D341Med (cell line): ENCODE measurements around the gene NANOS3.

Source experiments
- DNase-seq: peaks from one replicate; pipeline ENCODE4 v3.0.0; 2012; ENCODE audit warnings: low spot score

The NANOS3 gene

DNA sequence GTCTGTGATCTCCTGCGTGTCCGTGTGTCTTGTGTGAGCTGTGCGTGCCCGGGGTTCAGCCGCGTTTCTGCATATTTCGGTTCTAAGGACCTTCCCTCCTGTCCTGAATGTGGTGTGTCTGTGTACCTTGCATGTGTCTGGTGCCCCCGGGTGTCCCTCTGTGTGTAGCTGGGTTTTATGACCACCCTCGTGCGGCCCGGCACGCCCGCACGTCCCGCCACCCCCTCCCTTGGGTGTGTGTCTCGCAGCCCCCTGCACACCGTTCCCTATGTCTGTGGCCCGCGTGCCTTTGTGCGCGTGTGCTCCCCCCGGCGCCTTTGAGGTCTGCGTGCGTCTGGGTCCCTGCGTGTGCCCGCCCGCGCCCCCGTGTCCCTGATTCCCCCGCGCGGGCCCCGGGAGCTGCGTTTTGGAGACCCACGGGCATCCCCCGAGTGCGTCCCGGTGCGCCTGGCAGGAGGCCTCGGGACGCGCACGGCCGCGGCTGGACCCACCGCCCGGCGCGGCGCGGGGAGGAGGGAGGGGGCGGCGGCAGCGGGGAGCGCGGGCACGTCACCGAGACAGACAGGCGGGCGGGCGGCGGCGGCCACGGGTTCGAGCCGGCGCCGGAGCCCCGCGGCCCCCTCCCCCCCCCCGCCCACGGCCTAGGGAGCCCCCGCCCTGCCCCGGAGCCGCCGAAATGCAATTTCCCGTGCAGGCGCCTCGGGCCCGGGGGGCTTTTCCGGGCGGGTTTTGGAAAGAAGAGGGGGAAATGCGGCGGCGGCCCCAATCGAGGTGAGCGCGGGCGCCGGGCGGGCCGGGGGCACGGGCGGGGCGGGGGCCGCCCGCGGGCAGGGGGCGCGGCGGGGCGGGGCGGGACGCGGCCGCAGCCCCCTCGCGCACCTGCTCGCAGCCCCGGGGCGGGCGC lies 12.0 kb upstream of the NANOS3 start:
- peak; percentile 65 for DNase-seq

DNA sequence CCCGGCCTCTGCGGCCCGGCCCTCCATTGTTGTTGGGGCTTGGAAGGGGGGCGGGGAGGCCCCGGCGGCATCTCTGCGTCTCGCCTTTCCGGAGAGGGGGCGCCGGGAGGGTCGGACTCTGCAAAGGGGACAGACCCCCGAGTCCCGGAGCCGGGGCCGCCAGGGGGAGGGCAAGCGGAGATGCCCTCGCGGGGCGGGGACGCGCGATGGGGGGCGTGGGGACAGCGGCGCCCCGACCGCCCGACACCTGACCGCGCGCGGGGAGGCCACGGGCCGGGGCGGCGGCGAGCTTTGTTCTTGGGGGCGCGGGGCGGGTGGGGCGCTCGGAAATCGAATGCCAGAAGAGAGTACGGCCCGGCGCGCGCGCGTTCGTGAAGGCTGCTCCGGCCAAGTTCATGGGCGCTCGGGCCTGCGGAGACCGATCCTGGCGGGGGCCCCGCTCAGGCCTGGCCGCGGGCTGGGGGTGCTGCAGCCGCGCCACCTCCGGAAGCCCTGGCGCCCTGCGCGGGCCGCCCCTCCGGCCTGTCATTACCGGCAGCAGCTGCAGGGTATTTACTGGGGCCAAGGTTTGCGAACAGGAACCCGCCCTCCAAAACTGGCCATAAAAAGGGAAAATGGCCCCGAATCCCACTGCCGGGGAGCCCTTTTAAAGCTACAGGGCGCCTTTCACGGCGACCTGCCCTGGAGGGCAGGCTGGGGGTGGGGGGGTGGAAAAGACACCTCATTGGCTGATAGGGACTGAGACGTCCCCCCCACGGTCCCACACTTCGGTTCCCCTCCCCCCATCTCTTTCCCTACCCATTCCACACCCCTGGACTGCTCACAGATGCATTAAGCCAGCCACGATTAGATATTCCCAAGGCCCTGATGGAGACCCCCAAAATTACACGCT lies 11.1 kb upstream of the NANOS3 start:
- DNase-seq: peak; percentile 71

DNA sequence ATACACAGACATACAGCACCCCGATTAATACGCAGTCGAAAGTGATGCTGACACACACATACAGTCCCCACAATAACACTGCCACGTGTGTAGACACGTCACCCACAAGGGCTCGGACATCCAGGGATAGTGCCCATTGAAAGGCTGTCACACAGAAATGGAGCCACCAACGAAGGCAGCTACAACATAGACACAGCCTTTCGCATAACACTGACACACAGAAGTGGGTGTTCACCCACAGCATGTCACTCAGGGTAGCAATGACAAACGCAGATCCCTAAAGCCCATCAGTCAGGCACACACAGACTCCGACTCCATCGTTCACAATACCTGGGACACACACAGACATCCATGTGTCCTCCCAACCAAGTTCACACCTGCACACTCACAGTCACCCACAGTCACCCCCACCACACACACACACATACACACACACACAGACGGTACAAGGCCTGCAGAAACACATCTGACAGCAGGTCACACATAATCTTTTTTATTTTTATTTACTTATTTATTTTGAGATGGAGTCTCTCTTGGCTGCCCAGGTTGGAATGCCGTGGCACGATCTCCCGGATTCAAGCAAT lies 10.4 kb upstream of the NANOS3 start:
- DNase-seq: no peak

DNA sequence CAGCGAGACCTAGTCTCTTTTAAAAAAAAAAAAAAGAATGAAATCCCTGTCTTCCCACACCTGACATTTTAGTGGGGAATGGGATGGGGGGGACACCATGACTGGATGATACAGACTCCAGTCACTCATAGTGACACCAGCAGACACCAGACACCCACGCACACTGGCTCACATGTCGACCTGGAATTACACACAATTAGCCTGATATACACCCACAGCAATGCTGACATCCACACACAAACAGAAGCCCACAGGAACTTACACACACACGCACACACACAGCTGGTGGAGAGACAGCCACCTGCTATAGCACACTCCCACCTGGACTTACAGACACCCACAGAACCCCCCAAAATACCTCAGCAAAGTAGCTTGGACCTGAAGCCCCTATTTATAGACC lies 8.3 kb upstream of the NANOS3 start:
- no peak for DNase-seq

DNA sequence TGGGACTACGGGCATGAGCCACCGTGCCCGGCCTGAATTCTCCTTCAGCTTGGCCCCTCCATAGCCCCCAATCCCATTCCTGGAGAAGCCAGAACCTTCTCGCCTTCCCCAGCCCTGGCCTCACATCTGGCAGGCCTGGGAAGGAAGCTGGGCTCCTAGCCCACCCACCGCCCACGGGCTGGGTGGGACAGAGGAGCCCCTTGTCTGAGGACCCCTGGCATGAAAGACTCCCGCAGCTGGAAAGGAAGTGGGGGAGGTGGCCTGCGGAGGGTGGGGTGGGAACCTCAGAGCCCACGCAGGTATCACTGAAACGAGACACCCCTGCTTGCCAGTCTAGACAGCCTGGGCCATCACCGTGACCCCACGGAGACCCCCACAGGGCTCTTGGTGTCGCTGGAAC lies 7.7 kb upstream of the NANOS3 start:
- no peak for DNase-seq

DNA sequence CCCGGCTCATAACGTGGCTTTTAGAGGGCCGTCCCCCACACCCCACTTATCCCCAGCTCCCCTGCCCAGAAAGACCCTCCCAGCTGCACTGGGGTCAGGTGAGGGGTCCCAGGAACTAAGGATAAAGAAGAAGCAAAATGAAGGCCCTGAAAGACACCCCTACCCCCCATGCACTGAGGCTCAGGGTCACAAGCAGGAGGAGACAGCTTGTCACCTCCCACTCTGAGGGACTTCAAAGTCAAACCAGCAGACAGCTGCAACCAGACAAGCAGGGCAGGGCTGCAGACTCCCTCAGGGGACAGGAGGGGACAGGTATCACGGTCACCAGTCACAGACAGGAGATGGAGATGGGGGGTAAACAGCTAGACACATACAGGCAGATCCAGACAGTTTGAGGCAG lies 6.1 kb upstream of the NANOS3 start:
- no peak for DNase-seq

DNA sequence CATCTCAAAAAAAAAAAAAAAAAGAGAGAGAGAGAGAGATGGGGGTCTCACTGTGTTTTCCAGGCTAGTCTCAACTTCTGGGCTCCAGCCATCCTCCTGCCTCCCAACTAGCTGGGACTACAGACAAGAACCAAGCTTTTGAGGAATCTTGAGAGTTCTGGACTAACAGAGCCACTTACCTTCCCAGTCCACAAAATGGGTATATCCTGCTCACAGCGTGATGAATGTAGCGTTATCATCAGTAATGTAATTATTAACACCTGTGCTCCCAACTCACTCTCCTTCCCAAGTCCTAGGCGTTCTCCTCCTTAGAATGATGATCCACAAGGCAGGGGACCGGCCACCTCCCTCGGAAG lies 4.6 kb upstream of the NANOS3 start:
- DNase-seq: no peak

DNA sequence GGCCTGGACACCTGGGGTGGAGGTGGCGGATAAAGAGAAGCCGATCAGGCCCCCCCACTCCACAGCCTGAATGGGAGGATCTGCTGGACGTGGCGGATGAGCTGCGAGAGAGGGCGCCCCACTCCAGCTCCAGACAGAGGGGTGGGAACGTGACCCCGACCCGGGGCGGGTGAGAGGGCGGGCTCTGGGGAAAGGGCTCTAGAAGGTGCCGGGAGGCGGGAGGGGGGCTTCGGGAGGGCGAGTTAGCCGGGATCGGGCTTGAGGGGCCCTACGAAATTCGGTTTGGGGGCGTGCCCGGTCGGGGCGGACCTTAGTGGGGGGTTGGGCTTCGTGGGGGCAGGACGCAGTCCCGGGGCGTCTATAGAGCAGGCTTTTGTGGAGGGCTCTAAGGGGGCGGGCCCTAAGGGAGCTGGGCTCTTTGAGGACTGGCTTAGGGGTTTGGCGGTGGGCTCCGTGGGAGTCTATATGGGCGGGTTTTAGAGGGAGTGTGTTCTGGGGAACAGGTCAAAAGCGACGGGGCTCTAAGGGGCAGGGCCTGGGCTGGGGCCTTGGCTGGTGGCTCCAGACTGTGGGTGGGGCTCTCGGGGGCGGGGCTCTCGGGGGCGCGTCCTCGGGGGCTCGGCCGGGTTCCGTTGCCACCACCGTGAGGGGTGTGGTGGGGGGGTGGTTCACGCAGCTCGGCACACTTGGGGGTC lies 4.1 kb upstream of the NANOS3 start:
- no peak for DNase-seq

DNA sequence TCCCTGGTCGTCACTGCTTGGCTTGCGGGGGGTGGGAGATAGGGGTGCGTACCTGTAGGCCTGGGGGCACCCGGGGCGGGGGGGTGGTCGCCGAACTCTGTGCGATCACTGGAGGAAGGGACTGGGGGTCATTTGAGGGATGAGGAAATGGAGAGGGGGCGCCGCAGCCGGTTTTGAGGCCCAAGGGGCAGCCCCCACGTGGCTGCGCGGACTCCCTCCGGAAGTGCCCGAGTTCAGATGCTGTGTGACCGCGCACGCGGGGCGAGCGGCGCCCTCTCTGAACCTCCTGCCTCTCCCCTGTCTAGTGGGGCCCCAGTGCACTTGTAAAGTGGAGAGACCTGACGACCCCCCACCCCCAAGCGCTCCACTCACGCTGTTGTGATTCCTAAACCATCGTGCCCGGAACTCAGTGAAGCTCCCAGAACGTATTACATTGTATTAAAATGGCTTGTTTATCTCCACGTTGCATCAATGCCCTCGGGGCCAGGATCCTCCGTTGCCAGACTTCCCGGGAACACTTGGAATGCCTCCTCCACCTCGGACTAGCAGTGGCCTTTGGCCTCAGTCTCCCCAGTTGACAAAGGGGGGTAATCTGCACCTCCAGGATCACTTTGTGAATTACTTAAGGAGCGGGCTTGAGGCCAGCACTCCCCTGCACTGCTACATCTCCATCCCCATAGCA lies 3.0 kb upstream of the NANOS3 start:
- DNase-seq: no peak

DNA sequence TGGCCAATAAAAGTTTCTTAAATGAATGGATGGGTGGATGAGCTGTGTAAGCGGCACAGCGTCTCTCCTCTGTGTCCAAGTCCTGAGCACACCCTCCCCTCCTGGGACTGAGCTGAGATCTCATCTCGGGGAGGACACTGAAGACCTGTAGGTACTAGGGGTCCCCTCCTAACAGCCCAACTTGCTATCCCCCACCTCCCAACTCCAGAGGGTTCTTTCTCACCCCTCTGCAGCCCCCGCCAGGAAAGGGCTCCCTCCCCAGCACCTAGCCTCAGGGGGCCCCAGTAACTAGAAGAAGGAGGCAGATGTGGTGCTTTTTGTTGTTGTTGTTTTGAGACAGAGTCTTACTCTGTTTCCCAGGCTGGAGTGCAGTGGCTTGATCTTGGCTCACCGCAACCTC lies 1.1 kb upstream of the NANOS3 start:
- no peak for DNase-seq

DNA sequence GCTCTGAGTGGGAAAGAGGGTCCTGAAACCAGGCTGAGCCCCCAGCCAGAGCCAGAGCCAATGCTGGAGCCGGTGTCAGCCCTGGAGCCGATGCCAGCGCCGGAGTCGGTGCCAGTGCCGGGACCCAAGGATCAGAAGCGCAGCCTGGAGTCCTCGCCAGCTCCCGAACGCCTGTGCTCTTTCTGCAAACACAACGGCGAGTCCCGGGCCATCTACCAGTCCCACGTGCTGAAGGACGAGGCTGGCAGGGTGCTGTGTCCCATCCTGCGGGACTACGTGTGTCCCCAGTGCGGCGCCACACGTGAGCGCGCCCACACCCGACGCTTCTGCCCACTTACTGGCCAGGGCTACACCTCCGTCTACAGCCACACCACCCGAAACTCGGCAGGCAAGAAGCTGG lies 369 bp downstream of the NANOS3 start:
- no peak for DNase-seq

DNA sequence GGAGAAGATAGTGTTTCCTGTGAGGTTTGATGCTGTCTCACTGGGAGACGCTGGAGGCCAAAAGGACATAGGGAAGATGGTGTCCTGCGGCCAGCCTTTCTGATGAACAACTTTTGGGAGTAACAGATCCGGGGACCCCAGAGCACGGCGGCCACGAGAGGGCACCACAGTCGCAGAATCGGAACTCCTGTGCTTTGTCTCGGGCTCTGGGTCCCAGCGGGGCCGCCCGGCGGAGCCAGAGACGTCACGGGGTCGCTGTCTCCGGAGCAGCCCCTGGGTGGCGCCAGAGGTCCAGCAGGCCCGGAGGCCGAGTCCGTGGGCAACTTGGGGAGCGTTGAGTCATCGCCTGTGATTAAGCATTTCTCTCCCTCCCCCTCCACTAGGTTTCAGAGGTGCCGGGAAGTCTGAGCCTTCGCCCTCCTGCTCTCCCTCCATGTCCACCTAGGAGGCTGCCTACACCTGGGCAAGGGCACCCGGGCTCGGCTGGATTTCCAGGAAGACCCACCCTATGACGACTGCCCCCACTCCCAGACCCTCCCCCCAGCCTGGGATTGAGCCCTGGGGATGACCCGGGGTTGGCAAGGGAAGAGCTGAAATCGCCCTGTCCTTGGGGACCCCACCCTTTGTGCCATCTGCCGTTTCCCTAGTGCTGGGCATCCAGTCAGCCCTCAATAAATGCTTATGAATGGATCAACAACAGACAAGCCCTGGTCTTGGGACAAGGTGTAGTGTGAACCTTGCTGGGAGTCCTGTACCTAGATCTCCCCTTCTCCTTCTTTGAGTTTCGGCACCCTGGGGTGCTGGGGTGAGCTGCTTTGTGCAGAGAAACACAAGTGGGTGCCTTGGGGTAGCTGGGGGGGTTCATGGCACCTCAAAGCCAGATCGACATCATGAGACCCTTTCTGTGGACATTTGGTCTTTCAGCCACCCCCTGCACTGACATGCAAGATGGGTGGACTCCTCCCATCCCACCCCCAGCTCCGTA lies 3.4 kb downstream of the NANOS3 start:
- peak; percentile 98 for DNase-seq

DNA sequence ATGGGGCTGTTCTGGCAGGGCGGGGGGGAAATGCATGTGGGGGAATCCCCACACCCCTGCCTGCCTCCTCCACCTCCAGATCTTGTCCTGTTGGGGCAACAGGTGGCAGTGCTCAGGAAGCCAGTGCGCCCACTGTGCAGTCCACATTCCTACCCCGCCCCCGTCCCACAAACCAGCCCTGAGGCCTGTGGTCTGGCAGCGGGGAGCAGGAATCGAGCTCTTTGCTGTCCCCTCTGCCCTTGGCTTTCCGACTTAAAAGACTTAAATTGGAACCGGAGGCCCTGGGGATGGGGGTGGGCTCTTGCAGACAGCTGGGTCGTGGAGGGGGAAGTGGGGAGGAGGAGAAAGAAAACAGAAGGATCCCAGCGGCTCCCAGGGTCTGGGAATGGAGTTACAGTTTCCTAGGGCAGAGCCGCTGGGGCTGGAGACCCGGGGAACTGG lies 4.3 kb downstream of the NANOS3 start:
- DNase-seq: peak; percentile 33

DNA sequence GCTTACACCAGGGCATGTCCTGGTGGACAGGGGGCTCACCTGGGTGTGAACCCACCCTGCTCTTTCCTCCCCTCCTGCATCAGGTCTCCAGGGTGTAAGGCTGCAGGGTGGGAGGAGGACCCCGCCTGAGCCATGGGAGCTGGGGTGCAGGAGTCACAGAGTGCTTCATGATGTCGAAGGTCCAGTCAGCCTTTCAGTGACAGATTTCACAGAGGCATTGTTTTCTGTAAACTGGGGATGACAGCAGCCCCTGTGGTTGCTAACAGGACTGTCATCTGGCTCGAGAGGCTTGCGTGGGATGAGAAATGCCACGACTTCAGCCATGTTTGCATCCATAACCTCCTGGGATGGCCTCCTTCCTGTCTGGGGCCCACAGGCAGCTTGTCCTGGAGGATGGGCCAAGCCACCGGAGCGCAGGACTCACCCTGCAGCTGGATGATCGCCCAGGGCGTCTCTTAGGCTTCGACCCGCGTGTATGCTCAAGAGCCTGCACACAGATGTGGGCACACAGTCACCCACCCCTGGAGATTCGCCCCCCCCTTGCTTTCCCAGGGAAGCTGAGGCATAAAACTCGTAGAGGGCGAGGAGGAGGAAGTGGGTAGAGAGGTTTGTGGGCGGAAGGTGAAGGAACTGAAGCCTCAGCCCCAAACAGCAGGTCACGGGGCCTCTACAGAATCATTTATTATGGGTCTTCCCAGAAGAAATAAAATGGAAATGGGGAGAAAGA lies 4.9 kb downstream of the NANOS3 start:
- no peak for DNase-seq

DNA sequence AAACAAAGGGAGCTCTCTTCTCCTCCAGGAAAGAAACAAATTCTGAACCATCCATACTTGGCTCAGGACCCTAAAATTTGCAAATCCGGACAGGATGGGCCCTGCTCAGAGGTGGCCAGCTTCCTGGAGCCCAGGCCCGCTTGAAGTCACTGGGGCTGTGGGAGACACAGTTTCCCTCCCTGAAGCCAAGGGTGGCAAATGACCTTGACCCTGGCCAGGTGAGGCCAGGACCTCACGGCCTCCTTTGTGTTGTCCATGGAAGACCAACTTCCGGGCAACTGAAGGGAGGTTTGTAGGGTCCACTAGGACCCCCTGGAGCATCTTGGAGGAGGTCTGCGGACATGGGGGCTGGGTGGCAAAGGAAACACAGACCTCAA lies 5.5 kb downstream of the NANOS3 start:
- no peak for DNase-seq

DNA sequence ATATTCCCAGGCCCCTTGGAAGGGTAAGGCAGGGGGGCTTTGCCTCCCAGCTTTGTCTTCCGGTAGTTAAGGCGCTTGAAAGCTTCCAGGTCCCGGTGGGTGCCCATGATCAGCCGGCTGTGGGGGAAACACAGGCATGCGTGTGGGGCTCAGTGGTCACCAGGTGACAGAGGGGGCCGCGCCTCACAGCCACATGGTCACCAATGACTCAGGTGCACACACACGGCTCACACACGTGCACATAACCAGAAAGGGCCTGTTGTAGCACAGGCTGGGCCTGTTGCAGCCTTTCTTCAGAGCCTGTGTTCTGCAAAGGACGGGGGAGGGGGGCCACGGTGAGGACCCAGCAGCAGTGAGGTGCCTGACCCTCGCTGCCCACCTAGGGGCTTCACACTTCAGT lies 5.9 kb downstream of the NANOS3 start:
- DNase-seq: no peak

DNA sequence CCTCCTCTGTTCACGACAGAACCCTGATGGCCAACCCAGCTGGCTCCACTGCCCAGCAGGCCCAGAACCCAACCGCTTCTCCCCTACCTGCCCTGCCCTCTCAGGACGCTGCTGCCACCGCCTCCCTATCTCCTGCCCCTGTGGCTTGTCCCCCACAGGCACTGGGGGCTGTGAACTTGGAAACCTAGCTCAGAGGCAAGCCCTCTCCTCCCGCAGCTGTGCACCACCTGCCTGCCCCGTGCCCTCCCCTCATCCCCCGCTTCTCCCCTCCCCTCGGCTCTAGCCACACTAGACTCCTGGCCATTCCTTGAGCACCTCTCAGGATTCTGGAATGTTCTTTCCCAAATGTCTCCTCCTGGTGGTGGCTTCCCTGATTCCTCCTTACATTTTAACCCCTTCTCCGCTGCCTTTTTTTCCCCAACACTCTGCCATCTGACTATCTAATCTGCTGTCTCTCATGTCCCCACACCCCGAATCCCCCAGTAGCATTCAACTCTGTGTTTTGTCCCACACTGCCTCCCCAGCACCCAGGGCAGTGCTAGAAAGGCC lies 6.7 kb downstream of the NANOS3 start:
- DNase-seq: peak; percentile 32

DNA sequence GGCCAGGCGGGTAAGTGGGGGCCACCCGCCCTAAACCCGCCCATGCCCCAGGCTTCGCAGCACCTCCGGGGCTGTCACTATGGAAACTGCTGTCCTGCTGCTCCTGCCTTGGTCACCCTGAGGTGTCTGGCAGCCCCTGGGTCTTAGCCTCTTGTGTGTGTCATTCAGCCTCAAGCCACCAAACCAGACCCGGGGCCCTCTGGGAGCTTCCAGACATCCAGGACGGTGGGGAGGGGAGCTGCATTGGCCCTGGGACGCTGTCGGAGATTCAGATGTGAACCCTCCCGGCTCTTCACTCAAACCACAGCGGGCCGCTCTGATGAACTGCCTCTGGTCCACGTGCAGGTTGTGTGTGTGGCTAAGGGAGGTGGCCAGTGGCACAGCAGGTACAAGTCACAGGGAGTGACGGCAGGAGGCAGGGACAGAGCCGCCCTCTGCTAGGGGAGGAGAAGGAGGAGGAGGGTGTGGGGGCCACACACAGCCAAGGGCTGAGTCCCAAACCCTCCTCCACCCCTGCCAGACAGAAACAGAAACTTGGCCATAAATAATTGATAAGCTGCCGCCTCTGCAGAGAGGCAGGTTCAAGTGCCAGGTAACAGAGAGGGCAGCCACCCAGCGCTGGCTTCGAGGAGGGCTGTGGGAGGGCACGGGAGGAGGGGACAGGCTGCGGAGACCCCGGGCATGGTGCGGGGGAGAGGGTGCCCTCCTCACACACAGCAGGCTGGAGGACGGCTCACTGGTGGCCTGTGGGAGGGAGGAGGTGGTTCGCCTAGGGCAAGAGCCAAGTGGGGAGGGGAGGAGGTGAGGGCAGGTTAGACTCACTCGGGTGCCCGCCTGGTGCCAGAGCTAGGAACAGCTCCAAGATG lies 8.0 kb downstream of the NANOS3 start:
- DNase-seq: peak; percentile 28
